HG02840 (cell line): ENCODE results near the gene GRIN2B.

Experiments
- ATAC-seq: cut with Tn5 transposase; IDR thresholded peaks from one replicate; pipeline ENCODE4 v1.9.1; 2021; ENCODE audit warnings: mild to moderate bottlenecking, moderate library complexity, moderate number of reproducible peaks; ENCODE audit not compliant: unreplicated experiment, low FRiP score

Gene GRIN2B

GRCh38 chr12:13959131-13959723 is 22.2 kb downstream of the GRIN2B start:
- ATAC-seq = no peak

DNA sequence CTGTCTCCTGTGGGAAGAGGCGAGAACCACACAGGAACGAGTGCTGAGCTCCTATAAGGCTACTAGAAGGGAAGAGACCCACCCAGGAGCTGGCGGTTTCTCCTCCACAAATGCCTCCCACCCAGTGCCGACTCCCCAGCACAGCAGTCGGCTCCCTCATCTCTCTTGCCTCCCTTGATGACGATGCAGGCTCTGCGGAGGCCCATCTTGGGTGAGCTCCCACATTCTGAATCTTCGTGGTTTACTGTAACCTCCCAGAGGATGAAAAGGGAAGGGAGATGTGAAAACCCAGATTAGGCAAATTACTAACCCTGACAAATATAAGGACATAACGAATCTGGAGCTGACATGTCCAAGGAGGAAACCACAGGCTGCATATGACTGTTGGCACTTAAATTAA is 23.8 kb downstream of the GRIN2B start:
- no peak for ATAC-seq

- no peak for ATAC-seq
Observed at GRCh38 chr12:13956060-13956590, 25.3 kb downstream of the GRIN2B start.

DNA sequence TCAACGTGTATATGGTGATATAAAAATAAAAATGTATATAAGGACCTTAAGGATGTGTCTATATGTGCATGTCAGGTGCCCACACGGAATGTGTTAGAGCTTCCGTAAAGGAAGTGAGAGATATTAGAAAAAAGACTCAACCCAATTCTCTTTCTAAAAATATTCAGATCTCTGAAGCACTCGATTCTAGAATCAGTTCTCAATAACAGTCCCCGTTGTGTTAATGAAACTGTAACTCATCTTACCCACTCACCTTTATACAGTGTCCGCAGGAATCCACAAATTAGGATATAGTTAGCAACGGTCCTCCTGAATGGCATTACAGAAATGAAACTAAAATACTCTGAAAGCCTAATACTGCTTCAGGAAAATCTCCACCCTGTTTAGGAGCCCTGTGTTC is 29.3 kb downstream of the GRIN2B start:
- ATAC-seq = no peak

DNA sequence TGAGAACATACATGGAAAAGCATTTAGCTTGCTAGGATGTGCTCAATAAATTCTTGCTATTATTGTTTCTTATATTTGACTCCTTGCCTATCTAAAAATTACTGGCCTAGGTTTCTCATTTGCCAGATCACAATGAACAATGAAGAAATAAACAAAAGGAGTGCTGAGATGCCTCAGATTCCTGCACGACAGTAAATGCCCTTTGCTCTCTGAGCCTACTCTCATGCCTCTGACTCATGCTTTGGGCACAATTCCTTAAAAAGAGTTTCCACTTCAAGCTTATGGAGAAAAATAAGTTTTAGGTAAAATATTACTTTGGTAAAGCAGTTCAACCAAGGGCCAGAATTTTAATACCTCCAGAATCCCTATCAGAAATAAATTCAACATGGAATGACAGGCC is 30.9 kb downstream of the GRIN2B start:
- ATAC-seq = no peak

DNA sequence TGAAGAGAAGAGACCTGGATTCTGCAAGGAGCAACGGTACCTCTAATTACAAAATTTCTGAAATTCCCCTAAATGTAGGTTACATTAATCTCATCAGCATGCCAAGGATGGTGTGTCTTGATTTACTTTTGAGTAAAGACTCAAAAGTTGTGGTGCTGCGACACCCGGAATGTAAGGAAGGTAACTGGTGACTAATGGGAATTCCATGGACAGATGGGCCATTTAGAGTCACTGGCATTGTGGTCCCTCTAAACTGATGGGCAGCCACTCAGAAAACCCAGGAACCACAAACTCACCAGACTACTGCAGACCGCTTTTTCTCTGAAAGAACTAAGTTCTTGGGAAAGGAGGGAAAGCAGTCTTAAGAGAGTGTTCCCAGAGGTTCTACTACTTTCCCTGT is 32.8 kb downstream of the GRIN2B start:
- ATAC-seq = no peak

GRCh38 chr12:13947276-13947946 is 34.0 kb downstream of the GRIN2B start:
- no peak for ATAC-seq

DNA sequence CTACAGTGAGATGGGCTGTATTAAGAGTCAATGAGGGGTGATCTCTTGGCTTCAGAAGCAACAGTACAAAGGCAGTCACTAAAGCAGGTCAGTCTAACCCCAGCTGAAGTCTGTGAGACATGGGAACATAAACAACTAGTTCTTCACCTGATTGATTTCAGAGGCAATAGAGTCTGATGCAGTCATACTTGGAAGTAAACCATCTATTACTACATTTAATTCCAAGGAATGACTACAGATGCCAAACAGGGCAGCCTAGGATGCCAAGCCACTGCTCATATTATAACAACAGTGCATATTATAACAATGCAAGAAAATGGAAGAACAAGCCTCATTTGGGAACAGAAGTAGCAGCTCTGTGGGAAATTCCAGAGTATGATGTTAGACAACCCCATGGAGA is 35.8 kb downstream of the GRIN2B start:
- no peak for ATAC-seq

- no peak for ATAC-seq
Observed at GRCh38 chr12:13945236-13945635, 36.2 kb downstream of the GRIN2B start.

DNA sequence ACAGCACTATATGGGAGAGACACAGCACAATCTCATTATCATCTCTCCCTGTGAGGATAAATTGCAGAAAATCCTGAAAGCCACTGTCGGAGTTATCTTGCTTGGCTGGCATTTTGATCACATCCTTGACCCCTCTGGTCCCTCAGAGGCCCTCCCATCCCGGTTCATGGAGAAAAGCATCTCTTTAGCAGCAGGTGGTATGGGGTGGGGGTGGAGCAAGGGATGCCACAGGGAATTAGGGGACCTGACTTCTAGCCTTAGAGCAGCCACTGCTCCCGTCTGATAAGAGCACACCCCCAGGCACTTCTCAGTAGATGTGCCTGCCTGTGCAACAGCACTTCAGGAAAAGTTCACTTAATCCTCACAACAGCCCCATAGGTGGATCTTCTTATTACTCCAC is 38.6 kb downstream of the GRIN2B start:
- no peak for ATAC-seq

- ATAC-seq = no peak
Observed at GRCh38 chr12:13941258-13942249, 39.8 kb downstream of the GRIN2B start.

- ATAC-seq = no peak
Observed at GRCh38 chr12:13940335-13940865, 41.0 kb downstream of the GRIN2B start.

DNA sequence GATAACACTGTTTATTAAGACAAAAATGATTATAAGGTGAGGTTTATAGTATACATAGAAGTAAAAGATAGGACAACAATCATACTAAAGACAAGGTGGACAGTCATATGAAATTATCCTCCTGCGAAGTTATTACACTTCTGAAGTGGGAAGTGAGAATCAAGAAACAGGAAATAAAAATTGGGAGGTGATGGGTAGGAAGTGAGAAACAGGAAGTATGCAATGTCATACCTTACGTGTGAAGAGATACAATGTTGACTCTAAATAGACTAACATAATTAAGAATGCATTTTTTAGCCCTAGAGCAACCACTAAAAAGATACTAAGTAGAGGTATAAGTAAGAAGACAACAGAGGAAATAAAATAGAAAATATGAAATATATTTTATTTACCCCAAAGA is 43.7 kb downstream of the GRIN2B start:
- ATAC-seq = no peak

- no peak for ATAC-seq
Observed at GRCh38 chr12:13935169-13935568, 46.2 kb downstream of the GRIN2B start.
